Colonic mucosa (tissue), 4 donors: ENCODE results near the gene B3GNT9. TPM values are rescaled to one million over a fixed set of nuclear protein-coding genes. Genes with fewer than 3 reads are reported as not detected.

Experiments
- DNase-seq: peaks from one replicate; pipeline ENCODE4 v3.0.0-alpha.2; 2020
- H3K27ac ChIP-seq: fragments of 200-600 bp; one replicate; pipeline ENCODE4 v1.8.0; 2021
- H3K27me3 ChIP-seq: fragments of 200-600 bp; one replicate; pipeline ENCODE4 v1.8.0; 2021
- H3K36me3 ChIP-seq: fragments of 200-600 bp; one replicate; pipeline ENCODE4 v1.8.0; 2021
- H3K4me1 ChIP-seq: fragments of 200-600 bp; one replicate; pipeline ENCODE4 v1.8.0; 2021; ENCODE audit warnings: mild to moderate bottlenecking
- H3K4me3 ChIP-seq: fragments of 200-600 bp; one replicate; pipeline ENCODE4 v1.8.0; 2021
- H3K9ac ChIP-seq, 2 donors: one replicate each; pipeline ENCODE4 v1.7.0; 2013; ENCODE audit warnings: control low read depth in 2 of 2, low read depth in 2 of 2, low read length in 2 of 2
- H3K9me3 ChIP-seq: fragments of 200-600 bp; one replicate; pipeline ENCODE4 v1.8.0; 2021
- CTCF ChIP-seq: fragments of 200-600 bp; IDR thresholded peaks from one replicate; pipeline ENCODE4 v1.8.0; 2022; ENCODE audit warnings: antibody characterized with exemption, mild to moderate bottlenecking
- intact Hi-C: fragments of 100-400 bp; cut with DNase I; formaldehyde crosslinking; loops from one replicate; pipeline ENCODE4 v1.14.1; 2022
- total RNA-seq, 2 donors: library from RNA; stranded (reverse); fragmentation: NEBNext Ultra II Directional in 1 of 2; extraction: Animal tissue kit (Norgen Biotek cat#: 25700) in 1 of 2; gene quantifications; one replicate each; pipeline ENCODE4 v1.2.1, GENCODE V29; 2021
- donor health status: healthy.
- donor health status: DM: no; HTN: no; CAD: no.
- donor health status: DM: no; HTN: no; CAD: no.

The B3GNT9 gene
- total RNA-seq, 2 donors from 2014 or later = 4.4 to 4.9 TPM

- no peaks in the 10 kb centered on the region for H3K36me3 ChIP-seq
- H3K4me3 ChIP-seq = peak overlapping the region; percentile 67
- no peak overlapping the region for H3K27ac ChIP-seq
- H3K4me1 ChIP-seq = peaks cover 11% of the 10 kb centered on the region
- peak; percentile 80 for TF ChIP-seq CTCF
- peak overlapping the region in 1 of 2 donors; percentile 77 for H3K9ac ChIP-seq
- peak; percentile 94 for DNase-seq
- intact Hi-C loops = loop anchor here (10.0 kb wide), 1 partner anchor 210 kb away; no protein-coding TSS in a partner anchor
- H3K27me3 ChIP-seq = no peaks in the 10 kb centered on the region
- no peaks in the 10 kb centered on the region for H3K9me3 ChIP-seq
Observed at GRCh38 chr16:67184995-67185650, 34.3 kb upstream of the B3GNT9 start.

- no peak for TF ChIP-seq CTCF
- Histone ChIP-seq H3K36me3 (no peaks in the 10 kb centered on the region), H3K27ac (peak overlapping the region; percentile 92), H3K9ac (peak overlapping the region; percentile 66 to 77), H3K4me1 (peaks cover 11% of the 10 kb centered on the region), H3K9me3 (no peaks in the 10 kb centered on the region), H3K4me3 (peak overlapping the region; percentile 67), H3K27me3 (no peaks in the 10 kb centered on the region)
- DNase-seq = no peak
- intact Hi-C loops = loop anchor here (10.0 kb wide), 1 partner anchor 210 kb away; no protein-coding TSS in a partner anchor
Observed at GRCh38 chr16:67184453-67184994, 33.7 kb upstream of the B3GNT9 start.

GRCh38 chr16:67183627-67184452, 33.0 kb upstream of the B3GNT9 start, which contains the start of gene MATCAP1:
TSS of gene MATCAP1 (minus strand) at chr16:67183963. CDS start at chr16:67180610, 3,353 bp downstream.
- TF ChIP-seq CTCF = no peak
- Histone ChIP-seq H3K27ac (peak within 1 kb of the TSS; percentile 92), H3K9me3 (no peaks in the 10 kb centered on the region), H3K4me1 (peaks cover 13% of the 10 kb centered on the region), H3K4me3 (peak within 1 kb of the TSS; percentile 67), H3K27me3 (no peaks in the 10 kb centered on the region), H3K36me3 (no peaks in the 10 kb centered on the region), H3K9ac (peak within 1 kb of the TSS; percentile 66 to 77)
- DNase-seq = peak; percentile 97
- intact Hi-C loops = loop anchor here (10.0 kb wide), 1 partner anchor 209 kb away; no protein-coding TSS in a partner anchor

GRCh38 chr16:67183284-67183626, 32.5 kb upstream of the B3GNT9 start:
- no peaks in the 10 kb centered on the region for H3K36me3 ChIP-seq
- H3K4me1 ChIP-seq = peaks cover 15% of the 10 kb centered on the region
- DNase-seq = no peak
- no peak for TF ChIP-seq CTCF
- peak overlapping the region; percentile 92 for H3K27ac ChIP-seq
- H3K27me3 ChIP-seq = no peaks in the 10 kb centered on the region
- intact Hi-C loops = loop anchor here (10.0 kb wide), 1 partner anchor 208 kb away; no protein-coding TSS in a partner anchor
- H3K4me3 ChIP-seq = peak overlapping the region; percentile 67
- no peaks in the 10 kb centered on the region for H3K9me3 ChIP-seq
- H3K9ac ChIP-seq = peak overlapping the region in 1 of 2 donors; percentile 77

- Histone ChIP-seq H3K9me3 (no peaks in the 10 kb centered on the region), H3K9ac (peak overlapping the region in 1 of 2 donors; percentile 77), H3K36me3 (no peaks in the 10 kb centered on the region), H3K27ac (no peak overlapping the region), H3K27me3 (no peaks in the 10 kb centered on the region), H3K4me1 (peaks cover 15% of the 10 kb centered on the region), H3K4me3 (no peak overlapping the region)
- no peak for DNase-seq
- intact Hi-C loops = loop anchor here (10.0 kb wide), 1 partner anchor 207 kb away; no protein-coding TSS in a partner anchor
- no peak for TF ChIP-seq CTCF
Observed at GRCh38 chr16:67182288-67182687, 31.5 kb upstream of the B3GNT9 start.
